NCI-H1694 treated with DMSO at 0.1 percent for 48 hours (cell line): ENCODE measurements around the gene RGS12.

Source experiments
- DNase-seq: peaks from one replicate; lab custom pipeline; 2025; lab: John Stamatoyannopoulos, UW

RGS12 gene

GRCh38 chr4:3292571-3293400 is at the start of gene RGS12:
Gene RGS12, plus strand, starts transcription at chr4:3293021. Its CDS starts 23,150 bp downstream, at chr4:3316171.
- DNase-seq, result peak; percentile 65

- DNase-seq, result no peak
Measured at GRCh38 chr4:3243136-3243780, 49.6 kb upstream of the RGS12 start.

- no peak for DNase-seq
Measured at GRCh38 chr4:3244002-3244401, 48.8 kb upstream of the RGS12 start.

- DNase-seq, result no peak
Measured at GRCh38 chr4:3244747-3245146, 48.1 kb upstream of the RGS12 start.

- DNase-seq, result no peak
Measured at GRCh38 chr4:3245676-3246075, 47.1 kb upstream of the RGS12 start.

GRCh38 chr4:3246458-3247398 is 46.1 kb upstream of the RGS12 start:
- peak; percentile 28 for DNase-seq

GRCh38 chr4:3247399-3248177 is 45.2 kb upstream of the RGS12 start:
- DNase-seq, result no peak

GRCh38 chr4:3248178-3248480 is 44.7 kb upstream of the RGS12 start:
- no peak for DNase-seq

- DNase-seq, result no peak
Measured at GRCh38 chr4:3248811-3249661, 43.8 kb upstream of the RGS12 start, which contains the start of gene MSANTD1. Gene MSANTD1, plus strand, starts transcription at chr4:3249159. Its CDS starts 64 bp downstream, at chr4:3249223.

- DNase-seq, result no peak
Measured at GRCh38 chr4:3249711-3250437, 42.9 kb upstream of the RGS12 start.

- no peak for DNase-seq
Measured at GRCh38 chr4:3250438-3250955, 42.3 kb upstream of the RGS12 start.

GRCh38 chr4:3250956-3251690 is 41.7 kb upstream of the RGS12 start:
- no peak for DNase-seq

- DNase-seq, result no peak
Measured at GRCh38 chr4:3251691-3252479, 40.9 kb upstream of the RGS12 start.

GRCh38 chr4:3252480-3252828 is 40.4 kb upstream of the RGS12 start:
- no peak for DNase-seq

- no peak for DNase-seq
Measured at GRCh38 chr4:3252831-3253641, 39.8 kb upstream of the RGS12 start.

- no peak for DNase-seq
Measured at GRCh38 chr4:3253808-3254207, 39.0 kb upstream of the RGS12 start.
